H1 (cell line): ENCODE results near the gene GNGT2. TPM values are rescaled to one million over a fixed set of nuclear protein-coding genes. Genes with fewer than 3 reads are reported as not detected.

ENCODE experiments used
- CTCF ChIA-PET: fragments of 300-600 bp; sonication (Branson Sonifier 250); formaldehyde crosslinking; loops from one replicate; lab custom pipeline; 2021; ENCODE audit not compliant: partially characterized antibody; lab: Charles Lee
- POLR2A ChIA-PET: fragments of 300-600 bp; sonication (Branson Sonifier 250); formaldehyde crosslinking; loops from one replicate; lab custom pipeline; 2021; ENCODE audit warnings: inconsistent platforms; ENCODE audit not compliant: partially characterized antibody; lab: Charles Lee
- DNase-seq, 2 experiments: peaks; one replicate each; pipeline versions ENCODE4 v3.0.0 to v3.0.0-alpha.2; 2010 to 2022; ENCODE audit warnings: low spot score in 2 of 2, low read depth in 1 of 2, mixed read lengths in 1 of 2
- FAIRE-seq: peaks from 2 replicates; lab custom pipeline; 2011; peaks lifted over from hg19 to GRCh38; lab: Jason Lieb, UNC
- H2AFZ ChIP-seq: 2 replicates; pipeline ENCODE4 v1.8.1; 2012; ENCODE audit warnings: low read length, inconsistent platforms
- H2AK5ac ChIP-seq: 2 replicates; pipeline ENCODE4 v1.6.1; 2013; ENCODE audit warnings: low read depth, low read length
- H2BK120ac ChIP-seq: replicated peaks from 2 replicates; pipeline ENCODE3; 2013; ENCODE audit warnings: low read depth, low read length, inconsistent platforms
- H2BK12ac ChIP-seq: 2 replicates; pipeline ENCODE4 v1.6.1; 2013; ENCODE audit warnings: low read depth, low read length
- H2BK15ac ChIP-seq: 2 replicates; pipeline ENCODE4 v1.6.1; 2013; ENCODE audit warnings: low read length
- H2BK20ac ChIP-seq: 2 replicates; pipeline ENCODE4 v1.6.1; 2013; ENCODE audit warnings: low read length
- H2BK5ac ChIP-seq: 2 replicates; pipeline ENCODE4 v1.6.1; 2013; ENCODE audit warnings: low read depth, low read length
- H3K14ac ChIP-seq: 2 replicates; pipeline ENCODE4 v1.6.1; 2013; ENCODE audit warnings: inconsistent platforms; ENCODE audit not compliant: insufficient read length
- H3K18ac ChIP-seq: 2 replicates; pipeline ENCODE4 v1.6.1; 2013; ENCODE audit warnings: low read length; ENCODE audit errors: extremely low read depth
- H3K23ac ChIP-seq: 2 replicates; pipeline ENCODE4 v1.6.1; 2013; ENCODE audit warnings: inconsistent platforms; ENCODE audit not compliant: insufficient read length
- H3K23me2 ChIP-seq: 2 replicates; pipeline ENCODE4 v1.6.1; 2013; ENCODE audit warnings: low read depth, low read length
- H3K27ac ChIP-seq: 2 replicates; pipeline ENCODE4 v1.6.1; 2011; ENCODE audit warnings: low read depth, low read length, inconsistent platforms
- H3K27me3 ChIP-seq, 4 experiments: replicated peaks in 1 of 4; 1 replicate in 1 of 4; 2 replicates in 3 of 4; pipeline versions ENCODE4 v1.6.1 to v1.8.1; 2011 to 2013; ENCODE audit warnings: low read length in 3 of 4, mild to moderate bottlenecking in 3 of 4, inconsistent platforms in 2 of 4, mixed read lengths in 2 of 4, moderate library complexity in 1 of 4; ENCODE audit not compliant: control insufficient read depth in 3 of 4, insufficient read depth in 3 of 4; ENCODE audit errors: extremely low read depth in 1 of 4
- H3K36me3 ChIP-seq, 4 experiments: 2 replicates each; pipeline versions ENCODE4 v1.6.1 to v1.8.1; 2011 to 2013; ENCODE audit warnings: mild to moderate bottlenecking in 4 of 4, low read length in 3 of 4, moderate library complexity in 2 of 4, control low read depth in 1 of 4, inconsistent platforms in 1 of 4; ENCODE audit not compliant: insufficient read depth in 4 of 4, control insufficient read depth in 2 of 4
- H3K4ac ChIP-seq: replicated peaks from 2 replicates; pipeline ENCODE3; 2013; ENCODE audit warnings: low read length, low read depth, mixed read lengths, inconsistent platforms; ENCODE audit not compliant: insufficient read length
- H3K4me1 ChIP-seq, 4 experiments: replicated peaks in 1 of 4; 1 replicate in 1 of 4; 2 replicates in 3 of 4; pipeline versions ENCODE4 v1.6.1 to v1.8.1; 2011 to 2013; ENCODE audit warnings: low read length in 3 of 4, inconsistent platforms in 2 of 4, mixed read lengths in 1 of 4; ENCODE audit not compliant: insufficient read depth in 4 of 4, control insufficient read depth in 3 of 4
- H3K4me2 ChIP-seq, 2 experiments: 2 replicates each; pipeline versions ENCODE4 v1.6.1 to v1.8.1; 2011 to 2013; ENCODE audit warnings: low read depth in 2 of 2, low read length in 2 of 2, control low read depth in 1 of 2, inconsistent platforms in 1 of 2, mild to moderate bottlenecking in 1 of 2; ENCODE audit not compliant: insufficient read depth in 1 of 2
- H3K4me3 ChIP-seq, 4 experiments: fragments of 200-600, 300-600 bp in 1 of 4; sonication (generic), shearing (Covaris generic), sonication (Bioruptor Twin) in 1 of 4; 2 replicates each; pipeline versions ENCODE4 v1.5.1 to v1.8.1; 2011 to 2016; ENCODE audit warnings: low read length in 4 of 4, low read depth in 3 of 4, control low read depth in 2 of 4, inconsistent platforms in 2 of 4, mild to moderate bottlenecking in 2 of 4, mixed read lengths in 1 of 4, moderate library complexity in 1 of 4; ENCODE audit not compliant: insufficient read depth in 2 of 4; ENCODE audit errors: extremely low read depth in 1 of 4
- H3K56ac ChIP-seq: replicated peaks from 2 replicates; pipeline ENCODE3; 2013; ENCODE audit warnings: low read depth, mild to moderate bottlenecking, mixed read lengths, low read length, inconsistent platforms; ENCODE audit not compliant: insufficient read length
- H3K79me1 ChIP-seq: 2 replicates; pipeline ENCODE4 v1.6.1; 2013; ENCODE audit warnings: low read depth, low read length, control low read depth
- H3K79me2 ChIP-seq, 2 experiments: 2 replicates each; pipeline versions ENCODE4 v1.6.1 to v1.8.1; 2012 to 2013; ENCODE audit warnings: low read length in 2 of 2, mild to moderate bottlenecking in 2 of 2, inconsistent platforms in 1 of 2; ENCODE audit not compliant: insufficient read depth in 2 of 2, control insufficient read depth in 1 of 2
- H3K9ac ChIP-seq, 4 experiments: replicated peaks in 1 of 4; 1 replicate in 1 of 4; 2 replicates in 3 of 4; pipeline versions ENCODE4 v1.6.1 to v1.8.1; 2011 to 2013; ENCODE audit warnings: low read depth in 3 of 4, low read length in 3 of 4, control low read depth in 2 of 4, mild to moderate bottlenecking in 2 of 4, moderate library complexity in 2 of 4, inconsistent platforms in 1 of 4; ENCODE audit errors: extremely low read depth in 1 of 4
- H3K9me3 ChIP-seq, 2 experiments: 2 replicates each; pipeline versions ENCODE4 v1.6.1 to v1.8.1; 2012 to 2013; ENCODE audit warnings: mild to moderate bottlenecking in 2 of 2, moderate library complexity in 2 of 2, control low read depth in 1 of 2, inconsistent platforms in 1 of 2, low read depth in 1 of 2, low read length in 1 of 2, mixed read lengths in 1 of 2; ENCODE audit not compliant: insufficient read depth in 2 of 2
- H4K20me1 ChIP-seq, 2 experiments: replicated peaks in 1 of 2; 2 replicates each; pipeline versions ENCODE3 to v1.8.1; 2011 to 2013; ENCODE audit warnings: inconsistent platforms in 2 of 2, low read length in 2 of 2, mild to moderate bottlenecking in 1 of 2; ENCODE audit not compliant: insufficient read depth in 2 of 2, control insufficient read depth in 1 of 2
- H4K5ac ChIP-seq: 2 replicates; pipeline ENCODE4 v1.6.1; 2013; ENCODE audit warnings: low read length, low read depth, mixed read lengths, inconsistent platforms; ENCODE audit not compliant: insufficient read length
- H4K8ac ChIP-seq: 2 replicates; pipeline ENCODE4 v1.8.0; 2013; ENCODE audit warnings: mild to moderate bottlenecking, moderate library complexity, low read length, inconsistent platforms; ENCODE audit not compliant: insufficient read depth; ENCODE audit errors: extremely low read depth
- H4K91ac ChIP-seq: replicated peaks from 2 replicates; pipeline ENCODE3; 2013; ENCODE audit warnings: low read length, mixed read lengths, inconsistent platforms; ENCODE audit not compliant: insufficient read length
- BACH1 ChIP-seq: IDR thresholded peaks from 2 replicates; pipeline ENCODE4 v1.6.1; 2012; ENCODE audit warnings: low read length, improper control_type of control experiment
- BRCA1 ChIP-seq: IDR thresholded peaks from 2 replicates; pipeline ENCODE4 v1.6.1; 2012; ENCODE audit warnings: low read depth, low read length, improper control_type of control experiment
- CHD1 ChIP-seq: IDR thresholded peaks from 2 replicates; pipeline ENCODE4 v1.6.1; 2012; ENCODE audit warnings: low read depth, low read length, improper control_type of control experiment
- FOSL1 ChIP-seq: IDR thresholded peaks from 2 replicates; pipeline ENCODE4 v1.6.1; 2011; ENCODE audit warnings: mild to moderate bottlenecking, low read depth, low read length, moderate library complexity; ENCODE audit not compliant: insufficient read depth
- NRF1 ChIP-seq: IDR thresholded peaks from 2 replicates; pipeline ENCODE4 v1.6.1; 2011; ENCODE audit warnings: mild to moderate bottlenecking, low read depth, low read length, improper control_type of control experiment
- RFX5 ChIP-seq: IDR thresholded peaks from 2 replicates; pipeline ENCODE4 v1.6.1; 2011; ENCODE audit warnings: low read depth, low read length, improper control_type of control experiment, borderline replicate concordance
- RNF2 ChIP-seq: fragments of 200-900, 300-1000 bp; sonication (generic); IDR thresholded peaks from 2 replicates; pipeline ENCODE4 v1.7.1; 2016; ENCODE audit warnings: borderline replicate concordance, low read depth, mild to moderate bottlenecking, antibody characterized with exemption, low read length; ENCODE audit not compliant: poor library complexity, severe bottlenecking; ENCODE audit errors: missing control alignments
- SP1 ChIP-seq: IDR thresholded peaks from 2 replicates; pipeline ENCODE4 v1.6.1; 2011; ENCODE audit warnings: low read depth, low read length
- SP4 ChIP-seq: IDR thresholded peaks from 2 replicates; pipeline ENCODE4 v1.6.1; 2012; ENCODE audit warnings: low read length, inconsistent platforms
- SRF ChIP-seq: IDR thresholded peaks from 2 replicates; pipeline ENCODE4 v1.6.1; 2011; ENCODE audit warnings: mild to moderate bottlenecking, low read depth, low read length, moderate library complexity
- YY1 ChIP-seq: IDR thresholded peaks from 2 replicates; pipeline ENCODE4 v1.6.1; 2011; ENCODE audit warnings: low read depth, mild to moderate bottlenecking, low read length
- WGBS, 2 experiments: shearing (Covaris generic) in 1 of 2; methylation state at CpG; one replicate each; pipeline versions ENCODE4 v1.1.6 to v1.1.7; 2013 to 2015; ENCODE audit warnings: low lambda C conversion rate in 2 of 2, mixed read lengths in 2 of 2, inconsistent platforms in 1 of 2, low coverage in 1 of 2, missing lambda C conversion rate in 1 of 2; ENCODE audit not compliant: insufficient replicate concordance in 2 of 2, insufficient coverage in 1 of 2, insufficient read length in 1 of 2; ENCODE audit errors: extremely low coverage in 1 of 2, missing lambda C conversion rate in 1 of 2; 5-methylcytosine and 5-hydroxymethylcytosine counted together
- polyA plus RNA-seq, 7 experiments: library from polyadenylated mRNA; depleted of rRNA in 3 of 7; stranded (reverse) in 5 of 7; unstranded in 2 of 7; fragments of >200 nt in 5 of 7; fragments of 200-250 nt in 2 of 7; gene quantifications; 1 replicate in 5 of 7; 2 replicates in 1 of 7; 4 replicates in 1 of 7; pipeline versions ENCODE4 v1.2.1 to v1.2.3, GENCODE V29; 2011 to 2013; ENCODE audit warnings: missing spikeins in 2 of 7, mixed read lengths in 2 of 7
- total RNA-seq: library from RNA; stranded (reverse); fragmentation: NEBNext Ultra II Directional; extraction: Animal tissue kit (Norgen Biotek cat#: 25700); gene quantifications from 2 replicates; pipeline ENCODE4 v1.2.1, GENCODE V29; 2021

Gene GNGT2
- total and polyA plus RNA-seq, 2 of the 8 experiments (the other 6 are each of a cell fraction or from before 2014, with no cell fraction given): 1.3 to 1.4 TPM

DNA sequence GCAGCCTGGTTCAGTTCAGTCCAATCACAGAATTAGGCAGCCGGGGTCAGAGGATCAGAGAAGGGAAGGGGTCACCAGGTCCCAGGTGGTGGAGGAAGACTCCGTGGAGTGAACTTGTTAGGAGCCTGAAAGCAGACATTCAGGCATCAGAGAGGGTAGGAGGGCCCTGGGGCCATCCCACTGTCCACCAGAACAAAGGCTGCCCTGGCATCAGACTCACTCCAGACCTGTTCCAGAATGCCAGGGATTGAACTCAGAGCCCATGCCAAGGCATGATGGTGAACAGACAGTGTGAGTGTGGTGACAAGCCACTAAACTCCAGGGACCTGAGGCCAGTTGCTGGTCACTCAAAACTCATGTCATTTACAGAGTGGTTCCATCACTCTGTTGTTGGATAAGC lies 40.2 kb downstream of the GNGT2 start:
- H2BK5ac ChIP-seq: no peak overlapping the region
- no peak overlapping the region for H3K14ac ChIP-seq
- H2BK15ac ChIP-seq: no peak overlapping the region
- peaks cover under 1 to 8% of the 10 kb centered on the region in 2 experiments; a peak in 3 of 4 replicates for H3K9me3 ChIP-seq
- H3K36me3 ChIP-seq: no peaks in the 10 kb centered on the region
- ChIA-PET CTCF (interaction anchor here (6.4 kb wide), 1 partner anchor 11 kb away, joined by 35 read pairs; no protein-coding TSS in a partner anchor), POLR2A (no interaction called here)
- no peaks in the 10 kb centered on the region for H3K79me2 ChIP-seq
- no peak overlapping the region for H3K27ac ChIP-seq
- no peak overlapping the region for H3K4me2 ChIP-seq
- H2BK12ac ChIP-seq: no peak overlapping the region
- no peak overlapping the region for H3K56ac ChIP-seq
- H3K4me3 ChIP-seq: no peak overlapping the region
- peaks cover 0 to 3% (median 1%) of the 10 kb centered on the region in 4 experiments; a peak in 1 of 7 replicates for H3K27me3 ChIP-seq
- no peaks in the 10 kb centered on the region for H3K23me2 ChIP-seq
- H2AK5ac ChIP-seq: no peak overlapping the region
- no peak overlapping the region for H4K91ac ChIP-seq
- H4K8ac ChIP-seq: no peak overlapping the region
- TF ChIP-seq FOSL1 (no peak), RNF2 (no peak), BACH1 (no peak), CHD1 (no peak), RFX5 (no peak), YY1 (no peak), SRF (no peak), SP4 (no peak), NRF1 (no peak), SP1 (no peak), BRCA1 (no peak)
- no peaks in the 10 kb centered on the region for H4K20me1 ChIP-seq
- H3K18ac ChIP-seq: no peak overlapping the region
- H3K9ac ChIP-seq: no peak overlapping the region
- FAIRE-seq (no peak), DNase-seq (no peak)
- no peaks in the 10 kb centered on the region for H3K79me1 ChIP-seq
- H2AFZ ChIP-seq: no peak overlapping the region
- no peak overlapping the region for H3K23ac ChIP-seq
- no peak overlapping the region for H2BK120ac ChIP-seq
- no peak overlapping the region for H4K5ac ChIP-seq
- no peak overlapping the region for H2BK20ac ChIP-seq
- H3K4ac ChIP-seq: no peak overlapping the region
- no peaks in the 10 kb centered on the region for H3K4me1 ChIP-seq
- WGBS, 2 experiments: 84% methylated on average over 2 of the region's 2 CpGs; no CpG with 5 or more reads in 1 of the 2 experiments
